GM12878 (cell line): ENCODE results near the gene NTM. TPM values are rescaled to one million over a fixed set of nuclear protein-coding genes. Genes with fewer than 3 reads are reported as not detected.

ENCODE experiments used
- ATAC-seq: fragments of 200-7000 bp; cut with Tn5 transposase; 3 replicates; pipeline ENCODE4 v1.9.1; 2020; ENCODE audit warnings: mild to moderate bottlenecking, moderate library complexity
- BruUV-seq: library from RNA; stranded (reverse); fragments of 400-500 nt; replicated peaks from 2 replicates; lab custom pipeline; 2021; lab: Mats Ljungman, UMichigan
- CTCF ChIA-PET: fragments of 300-600 bp; sonication (Branson Sonifier 250); formaldehyde crosslinking; extraction: SDS; loops from one replicate; lab custom pipeline; 2021; ENCODE audit warnings: inconsistent platforms; lab: Yijun Ruan, JAX
- POLR2A ChIA-PET: fragments of 350-600 bp; formaldehyde crosslinking; extraction: SDS; loops from one replicate; lab custom pipeline; 2021; ENCODE audit warnings: inconsistent platforms; lab: Charles Lee
- RAD21 ChIA-PET: fragments of 300-600 bp; sonication (Branson Sonifier 250); formaldehyde crosslinking; loops from one replicate; lab custom pipeline; 2023; ENCODE audit warnings: antibody characterized with exemption; ENCODE audit not compliant: unreplicated experiment; lab: Charles Lee
- SMC1A ChIA-PET: fragments of 300-600 bp; sonication (Branson Sonifier 250); formaldehyde crosslinking; loops from one replicate; lab custom pipeline; 2023; ENCODE audit not compliant: unreplicated experiment, uncharacterized antibody; lab: Charles Lee
- DNase-seq: peaks from one replicate; pipeline ENCODE4 v3.0.0-alpha.2; 2011; ENCODE audit warnings: low read depth, low spot score
- FAIRE-seq: peaks from 3 replicates; lab custom pipeline; 2011; peaks lifted over from hg19 to GRCh38; lab: Jason Lieb, UNC
- H2AFZ ChIP-seq: 2 replicates; pipeline ENCODE4 v1.6.0; 2011; ENCODE audit warnings: low read depth, low read length, control low read depth; ENCODE audit not compliant: control insufficient read depth
- H3K27ac ChIP-seq: 2 replicates; pipeline ENCODE4 v1.5.1; 2011; ENCODE audit warnings: control low read depth; ENCODE audit not compliant: control insufficient read depth, insufficient read depth
- H3K27me3 ChIP-seq, 2 experiments: replicated peaks in 1 of 2; 2 replicates each; pipeline versions ENCODE4 v1.6.0 to v1.6.1; 2011; ENCODE audit warnings: low read length in 1 of 2; ENCODE audit not compliant: control insufficient read depth in 2 of 2, insufficient read depth in 2 of 2
- H3K36me3 ChIP-seq, 2 experiments: 2 replicates each; pipeline ENCODE4 v1.5.1; 2011; ENCODE audit warnings: low read length in 1 of 2; ENCODE audit not compliant: control insufficient read depth in 2 of 2, insufficient read depth in 2 of 2
- H3K4me1 ChIP-seq: 2 replicates; pipeline ENCODE4 v1.6.1; 2011; ENCODE audit warnings: mild to moderate bottlenecking, low read length, moderate library complexity, mixed read lengths; ENCODE audit not compliant: control insufficient read depth, insufficient read depth
- H3K4me2 ChIP-seq: 2 replicates; pipeline ENCODE4 v1.6.0; 2011; ENCODE audit warnings: control low read depth; ENCODE audit not compliant: control insufficient read depth, insufficient read depth
- H3K4me3 ChIP-seq: fragments of 200-600 bp; sonication (generic); 2 replicates; pipeline ENCODE4 v1.5.1; 2016
- H3K79me2 ChIP-seq: 2 replicates; pipeline ENCODE4 v1.6.0; 2011; ENCODE audit warnings: low read length; ENCODE audit not compliant: control insufficient read depth, insufficient read depth
- H3K9ac ChIP-seq: 2 replicates; pipeline ENCODE4 v1.8.0; 2011; ENCODE audit warnings: low read length, control low read depth, mixed read lengths; ENCODE audit not compliant: control insufficient read depth, insufficient read depth
- H3K9me3 ChIP-seq: replicated peaks from 3 replicates; pipeline ENCODE4 v1.5.1; 2011; ENCODE audit warnings: mild to moderate bottlenecking, low read length; ENCODE audit not compliant: control insufficient read depth, insufficient read depth
- H4K20me1 ChIP-seq: 2 replicates; pipeline ENCODE4 v1.6.0; 2011; ENCODE audit not compliant: control insufficient read depth, insufficient read depth
- BACH1 ChIP-seq: fragments of 450-650 bp; IDR thresholded peaks from 2 replicates; pipeline ENCODE4 v1.6.1; 2017; ENCODE audit warnings: mild to moderate bottlenecking, borderline replicate concordance
- BMI1 ChIP-seq: fragments of 450-650 bp; IDR thresholded peaks from 2 replicates; pipeline ENCODE4 v1.6.1; 2016; ENCODE audit warnings: mild to moderate bottlenecking, moderate library complexity, borderline replicate concordance
- E2F8 ChIP-seq: fragments of 450-650 bp; IDR thresholded peaks from 2 replicates; pipeline ENCODE4 v1.6.1; 2018; ENCODE audit warnings: mild to moderate bottlenecking, low read depth, moderate library complexity; ENCODE audit not compliant: partially characterized antibody
- ESRRA ChIP-seq: IDR thresholded peaks from 2 replicates; pipeline ENCODE4 v1.6.1; 2012; ENCODE audit warnings: mild to moderate bottlenecking, low read length, improper control_type of control experiment
- IRF4 ChIP-seq: IDR thresholded peaks from 2 replicates; pipeline ENCODE4 v1.6.1; 2011; ENCODE audit warnings: low read depth, low read length
- MEF2A ChIP-seq: IDR thresholded peaks from 2 replicates; pipeline ENCODE4 v1.6.1; 2011; ENCODE audit warnings: low read depth, mild to moderate bottlenecking, low read length, moderate library complexity; ENCODE audit not compliant: insufficient read depth
- RFX5 ChIP-seq: IDR thresholded peaks from 2 replicates; pipeline ENCODE4 v1.6.1; 2011; ENCODE audit warnings: low read depth, low read length, improper control_type of control experiment
- SKIL ChIP-seq: fragments of 450-650 bp; IDR thresholded peaks from 2 replicates; pipeline ENCODE4 v1.6.1; 2017; ENCODE audit warnings: mild to moderate bottlenecking, low read depth, inconsistent platforms; ENCODE audit not compliant: poor library complexity, severe bottlenecking
- SMARCA5 ChIP-seq: fragments of 450-650 bp; IDR thresholded peaks from 2 replicates; pipeline ENCODE4 v1.6.1; 2017; ENCODE audit warnings: mild to moderate bottlenecking
- SMC3 ChIP-seq: IDR thresholded peaks from 2 replicates; pipeline ENCODE4 v1.6.1; 2011; ENCODE audit warnings: low read length, improper control_type of control experiment, borderline replicate concordance
- USF2 ChIP-seq: IDR thresholded peaks from 2 replicates; pipeline ENCODE4 v1.6.1; 2011; ENCODE audit warnings: low read depth, low read length, improper control_type of control experiment, borderline replicate concordance
- WGBS: methylation state at CpG from one replicate; pipeline ENCODE4 v1.1.6; 2016; ENCODE audit warnings: low lambda C conversion rate; ENCODE audit not compliant: insufficient replicate concordance, insufficient coverage; ENCODE audit errors: missing lambda C conversion rate; 5-methylcytosine and 5-hydroxymethylcytosine counted together
- in situ Hi-C: fragments of 300-500 bp; cut with MboI; formaldehyde crosslinking; loops from 9 replicates; pipeline ENCODE4 v1.14.3; 2018; ENCODE audit warnings: mixed read lengths
- intact Hi-C: fragments of 100-400 bp; cut with micrococcal nuclease; formaldehyde crosslinking; loops from one replicate; pipeline ENCODE4 v1.14.2; 2022; ENCODE audit not compliant: unreplicated experiment
- polyA plus RNA-seq, 11 experiments: library from polyadenylated mRNA; depleted of rRNA in 4 of 11; unstranded in 6 of 11; stranded (reverse) in 5 of 11; fragments of >200 nt; fragmentation: Nextera tagmentation in 4 of 11; fragmentation: Illumina TruSeq in 1 of 11; extraction: Ambion mirVana in 4 of 11; extraction: Trizol in 1 of 11; gene quantifications; 1 replicate in 1 of 11; 2 replicates in 10 of 11; pipeline versions ENCODE4 v1.2.1 to v1.2.3, GENCODE V29; 2011 to 2016; ENCODE audit warnings: inconsistent platforms in 2 of 11, missing spikeins in 2 of 11, low read depth in 1 of 11
- total RNA-seq, 4 experiments: library from RNA; depleted of rRNA in 3 of 4; stranded (reverse); fragments of >200 nt in 3 of 4; fragmentation: Illumina TruSeq in 1 of 4; extraction: Trizol in 1 of 4; gene quantifications; 2 replicates each; pipeline versions ENCODE4 v1.2.1 to v1.2.3, GENCODE V29; 2013 to 2021

Gene NTM
- total and polyA plus RNA-seq, 10 of the 15 experiments (the other 5 are each of a cell fraction or from before 2014, with no cell fraction given) = not detected

DNA sequence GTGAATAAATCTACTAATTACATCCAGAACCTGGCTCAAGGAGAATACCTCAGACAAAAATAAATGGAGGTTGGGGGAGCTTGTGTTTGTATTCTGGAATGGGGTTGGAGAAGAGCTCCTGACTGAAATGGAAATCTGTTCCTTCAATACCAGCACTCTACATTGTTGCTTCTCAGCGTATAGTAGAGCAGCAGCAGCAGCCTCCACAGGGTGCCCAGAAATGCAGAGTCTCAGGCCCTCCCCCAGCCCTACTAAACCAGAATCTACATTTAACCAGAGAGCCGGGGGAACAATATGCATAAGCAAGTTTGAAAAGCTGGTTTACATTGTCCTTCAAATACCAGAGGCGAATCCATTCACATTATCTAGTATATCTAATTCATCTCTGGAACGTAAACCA, 474.8 kb downstream of the NTM start:
- POLR2A ChIA-PET = no interaction called here
- H3K27ac ChIP-seq = no peak overlapping the region
- 37% methylated on average over 4 of the region's 4 CpGs for WGBS
- H3K4me2 ChIP-seq = no peak overlapping the region
- CTCF ChIA-PET = no interaction called here
- no peak for FAIRE-seq
- peaks cover 0 to 2% of the 10 kb centered on the region in 2 experiments; a peak in 3 of 4 replicates for H3K27me3 ChIP-seq
- ATAC-seq = no peak
- no TSS peak for BruUV-seq
- no peak overlapping the region for H3K4me3 ChIP-seq
- 0 out of 2 replicates have a peak, but pooled peaks cover 2% of the 10 kb centered on the region for H4K20me1 ChIP-seq
- RAD21 ChIA-PET = no interaction called here
- H3K9ac ChIP-seq = no peak overlapping the region
- SMC1A ChIA-PET = no interaction called here
- H3K36me3 ChIP-seq = no peaks in the 10 kb centered on the region
- no peak for DNase-seq
- TF ChIP-seq USF2 (no peak), BMI1 (no peak), RFX5 (no peak), SKIL (no peak), BACH1 (no peak), SMC3 (no peak), IRF4 (no peak), SMARCA5 (no peak), ESRRA (no peak), MEF2A (no peak), E2F8 (no peak)
- TF ChIP-seq, all 136 proteins: peak for 0
- Histone ChIP-seq H2AFZ (no peak overlapping the region), H3K4me1 (no peaks in the 10 kb centered on the region), H3K79me2 (no peaks in the 10 kb centered on the region), H3K9me3 (no peaks in the 10 kb centered on the region)
- intact Hi-C loops = no loop called here
- in situ Hi-C loops = no loop called here
